Subcutaneous adipose tissue (tissue), 4 donors: ENCODE results near the gene GPSM1. TPM values are rescaled to one million over a fixed set of nuclear protein-coding genes. Genes with fewer than 3 reads are reported as not detected.

Source experiments
- total RNA-seq, 4 donors: library from RNA; depleted of rRNA; stranded (reverse); fragments of >200 nt; gene quantifications; one replicate each; pipeline ENCODE4 v1.1.0, GENCODE V29; 2016
- TF ChIP-seq, protein P1 (sequence below): fragments of 450-650 bp; IDR thresholded peaks from one replicate; pipeline ENCODE4 v1.5.1; 2016; ENCODE audit warnings: low read depth, mild to moderate bottlenecking, control low read depth, antibody characterized with exemption, moderate library complexity

Gene GPSM1
- total RNA-seq, 4 donors from 2014 or later = 2.1 to 5.8 (median 4.1) TPM

DNA sequence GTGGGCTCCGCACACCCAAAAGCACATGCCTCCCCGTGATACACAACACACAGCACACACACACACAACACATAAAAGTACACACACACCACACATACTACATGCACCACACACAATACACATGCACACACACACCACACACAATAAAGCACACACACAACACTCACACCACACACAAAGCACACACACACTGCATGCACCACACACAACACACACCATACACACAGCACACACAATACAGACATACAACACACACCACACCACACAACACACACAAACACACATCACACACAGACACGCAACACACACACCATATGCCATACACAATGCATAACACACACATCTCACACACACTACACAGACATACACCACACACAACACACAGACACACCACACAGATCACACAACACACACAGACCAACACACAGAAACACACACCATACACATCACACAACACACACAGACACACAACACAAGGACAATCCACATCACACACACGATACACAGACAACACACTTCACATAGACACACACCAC is 20.1 kb upstream of the GPSM1 start:
- TF ChIP-seq, protein P1, sequence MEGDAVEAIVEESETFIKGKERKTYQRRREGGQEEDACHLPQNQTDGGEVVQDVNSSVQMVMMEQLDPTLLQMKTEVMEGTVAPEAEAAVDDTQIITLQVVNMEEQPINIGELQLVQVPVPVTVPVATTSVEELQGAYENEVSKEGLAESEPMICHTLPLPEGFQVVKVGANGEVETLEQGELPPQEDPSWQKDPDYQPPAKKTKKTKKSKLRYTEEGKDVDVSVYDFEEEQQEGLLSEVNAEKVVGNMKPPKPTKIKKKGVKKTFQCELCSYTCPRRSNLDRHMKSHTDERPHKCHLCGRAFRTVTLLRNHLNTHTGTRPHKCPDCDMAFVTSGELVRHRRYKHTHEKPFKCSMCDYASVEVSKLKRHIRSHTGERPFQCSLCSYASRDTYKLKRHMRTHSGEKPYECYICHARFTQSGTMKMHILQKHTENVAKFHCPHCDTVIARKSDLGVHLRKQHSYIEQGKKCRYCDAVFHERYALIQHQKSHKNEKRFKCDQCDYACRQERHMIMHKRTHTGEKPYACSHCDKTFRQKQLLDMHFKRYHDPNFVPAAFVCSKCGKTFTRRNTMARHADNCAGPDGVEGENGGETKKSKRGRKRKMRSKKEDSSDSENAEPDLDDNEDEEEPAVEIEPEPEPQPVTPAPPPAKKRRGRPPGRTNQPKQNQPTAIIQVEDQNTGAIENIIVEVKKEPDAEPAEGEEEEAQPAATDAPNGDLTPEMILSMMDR = no peak

DNA sequence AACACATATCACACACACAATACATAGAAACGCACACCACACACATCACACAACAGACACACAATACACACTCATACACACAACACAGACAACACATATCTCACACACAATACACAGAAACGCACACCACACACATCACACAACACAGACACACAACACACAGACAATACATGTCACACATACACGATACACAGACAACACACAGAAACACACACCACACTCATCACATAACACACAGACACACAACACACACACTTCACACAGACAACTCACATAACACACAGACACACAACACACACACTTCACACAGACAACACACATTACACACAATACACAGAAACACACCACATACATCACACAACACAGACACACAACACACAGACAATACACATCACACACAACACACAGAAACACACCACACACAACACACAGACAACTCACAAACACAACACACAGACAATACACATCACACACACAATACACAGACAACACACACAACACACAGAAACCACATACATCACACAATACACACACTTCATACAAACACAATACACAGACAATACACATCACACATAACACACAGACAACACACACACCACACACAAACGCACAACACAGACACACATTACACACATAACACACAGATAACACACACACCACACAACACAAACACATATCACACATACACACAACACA is 19.2 kb upstream of the GPSM1 start:
- TF ChIP-seq, protein P1 = no peak

DNA sequence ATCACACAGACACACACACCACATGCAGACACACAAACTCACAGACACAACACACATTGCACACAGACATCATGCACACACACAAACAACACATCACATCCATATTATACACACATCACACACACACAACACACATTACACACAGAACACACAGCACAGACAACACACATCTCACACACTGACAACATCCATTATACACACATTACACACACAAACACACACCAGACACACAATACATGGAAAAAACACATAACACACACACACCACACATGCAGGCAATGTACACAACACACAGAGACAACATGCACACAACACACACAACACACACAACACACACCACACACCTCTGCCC is 18.7 kb upstream of the GPSM1 start:
- TF ChIP-seq, protein P1 = no peak

DNA sequence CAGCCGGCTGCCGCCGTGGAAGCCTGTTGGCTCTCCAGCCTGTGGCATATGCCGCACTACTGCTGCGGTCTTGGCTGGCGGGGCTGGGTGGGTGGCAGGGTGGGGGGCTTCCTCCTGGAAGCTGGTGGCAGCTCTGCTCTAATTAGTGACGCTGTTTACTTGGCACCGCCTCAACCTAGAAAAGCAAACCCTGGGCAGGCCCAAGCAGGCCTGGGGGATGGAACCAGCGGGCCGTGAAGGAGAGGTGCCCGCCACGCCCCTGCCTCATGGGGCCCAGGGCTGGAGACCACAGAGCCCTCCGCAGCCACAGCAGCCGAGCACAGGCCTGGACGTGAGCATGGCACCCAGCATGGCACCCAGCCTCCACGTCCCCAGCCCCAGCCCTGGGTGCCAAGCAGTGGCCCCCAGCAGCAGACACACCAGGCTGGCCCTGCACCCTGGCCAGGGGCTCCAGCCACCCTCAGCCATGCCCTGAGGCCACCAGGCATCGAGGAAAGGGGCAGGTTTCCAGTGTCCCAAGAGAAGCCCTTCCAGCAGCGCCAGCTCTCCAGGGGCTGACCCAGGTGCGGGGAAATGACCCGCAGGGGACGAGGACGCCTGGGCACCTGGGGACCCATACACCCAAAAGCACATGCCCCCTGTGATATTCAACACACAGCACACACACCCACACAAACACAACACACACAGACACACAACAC is 18.1 kb upstream of the GPSM1 start:
- TF ChIP-seq, protein P1 = no peak

DNA sequence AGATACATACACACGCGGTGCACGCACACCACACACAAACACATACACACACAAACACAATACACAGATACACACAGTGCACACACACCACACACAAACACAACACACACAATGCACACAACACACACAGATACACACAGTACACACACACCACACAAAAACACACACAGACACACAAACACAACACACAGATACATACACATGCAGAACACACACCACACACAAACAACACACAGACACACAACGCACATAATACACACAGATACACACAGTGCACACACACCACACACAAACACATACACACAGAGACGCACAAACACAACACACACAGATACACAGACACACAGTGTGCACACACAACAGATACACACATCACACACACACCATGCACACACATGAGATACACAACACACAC is 17.5 kb upstream of the GPSM1 start:
- TF ChIP-seq, protein P1 = no peak

DNA sequence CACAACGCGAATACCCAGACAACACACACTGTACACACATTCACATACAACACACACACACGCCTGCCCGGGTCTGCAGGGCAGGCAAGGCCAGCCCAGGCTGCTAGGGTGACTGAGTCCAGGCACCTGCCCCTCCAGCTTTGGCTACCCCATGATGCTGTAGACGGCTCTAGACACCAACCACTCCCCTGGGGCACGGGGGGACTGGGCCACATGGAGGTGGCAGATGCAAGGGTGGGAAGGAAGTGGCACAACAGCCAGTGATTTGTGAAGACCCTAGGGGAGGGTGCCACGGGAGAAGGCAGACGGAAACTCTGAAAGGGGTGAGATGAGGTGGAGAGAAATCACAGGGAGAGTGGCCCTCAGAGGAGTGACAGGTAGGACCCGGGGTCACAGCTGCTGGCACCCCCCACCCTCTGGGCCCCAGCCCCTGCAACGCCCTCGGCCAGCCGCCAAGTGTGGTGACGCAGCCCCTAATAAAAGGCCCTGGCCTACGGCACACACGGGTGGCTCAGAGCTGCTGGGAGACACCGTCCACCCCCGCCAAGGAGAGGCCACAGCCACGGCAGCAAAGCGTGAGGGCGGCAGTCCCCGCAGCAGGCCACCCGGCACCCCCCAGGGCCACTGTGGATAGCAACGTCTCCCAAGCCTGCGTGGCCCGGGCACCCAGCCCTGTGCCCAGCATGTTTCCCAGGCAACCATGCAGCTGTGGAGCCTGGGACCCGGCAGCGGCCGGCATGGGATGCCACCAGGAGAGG is 16.9 kb upstream of the GPSM1 start:
- TF ChIP-seq, protein P1 = no peak
